OCI-LY3 (cell line): ENCODE data around the gene PANX2.

ENCODE experiments used
- H2AFZ ChIP-seq: fragments of 200-600, 300-600 bp; shearing (Covaris generic); 2 replicates; pipeline ENCODE4 v1.6.0; 2014; ENCODE audit warnings: antibody characterized with exemption, low read depth, low read length
- H3K27ac ChIP-seq: fragments of 200-600, 300-600 bp; sonication (generic); 2 replicates; pipeline ENCODE4 v1.5.1; 2014; ENCODE audit warnings: mild to moderate bottlenecking, low read length, moderate library complexity, mixed read lengths
- H3K27me3 ChIP-seq: fragments of 200-600, 300-600 bp; sonication (generic); 2 replicates; pipeline ENCODE4 v1.6.1; 2014; ENCODE audit warnings: low read depth, low read length, mixed read lengths
- H3K36me3 ChIP-seq: fragments of 200-600, 300-600 bp; sonication (generic); replicated peaks from 2 replicates; pipeline ENCODE3; 2014; ENCODE audit warnings: low read depth, low read length, mixed read lengths
- H3K4me1 ChIP-seq: fragments of 300-600, 200-600 bp; sonication (generic); 2 replicates; pipeline ENCODE4 v1.6.1; 2014; ENCODE audit warnings: low read length, mixed read lengths
- H3K4me2 ChIP-seq: fragments of 200-600, 300-600 bp; sonication (generic); 2 replicates; pipeline ENCODE4 v1.6.1; 2014; ENCODE audit warnings: low read length, mixed read lengths
- H3K4me3 ChIP-seq: fragments of 300-600, 200-600 bp; sonication (generic); 2 replicates; pipeline ENCODE4 v1.5.1; 2014; ENCODE audit warnings: antibody characterized with exemption, mild to moderate bottlenecking, low read length, moderate library complexity
- H3K79me2 ChIP-seq: fragments of 300-600, 200-600 bp; shearing (Covaris generic); 2 replicates; pipeline ENCODE4 v1.6.1; 2014; ENCODE audit warnings: mild to moderate bottlenecking, low read length, mixed read lengths
- H3K9ac ChIP-seq: fragments of 300-600, 200-600 bp; shearing (Covaris generic); 2 replicates; pipeline ENCODE4 v1.6.0; 2014; ENCODE audit warnings: mild to moderate bottlenecking, low read length, moderate library complexity
- H3K9me3 ChIP-seq: fragments of 200-600, 300-600 bp; shearing (Covaris generic); 2 replicates; pipeline ENCODE4 v1.6.1; 2014; ENCODE audit warnings: low read length, mixed read lengths; ENCODE audit not compliant: insufficient read depth
- H4K20me1 ChIP-seq: fragments of 200-600, 300-600 bp; sonication (generic); 2 replicates; pipeline ENCODE4 v1.6.1; 2016; ENCODE audit warnings: low read length, mixed read lengths; ENCODE audit not compliant: insufficient read depth
- CTCF ChIP-seq: fragments of 200-600, 300-600 bp; sonication (generic); IDR thresholded peaks from 2 replicates; pipeline ENCODE4 v1.5.1; 2014; ENCODE audit warnings: antibody characterized with exemption, low read length, low read depth
- EZH2phosphoT487 ChIP-seq: fragments of 200-600 bp; shearing (Covaris generic); IDR thresholded peaks from 2 replicates; pipeline ENCODE4 v1.6.1; 2018; ENCODE audit warnings: antibody characterized with exemption, mixed run types, low read depth

The PANX2 gene

GRCh38 chr22:50206599-50206998, 36.1 kb downstream of the PANX2 start:
- Histone ChIP-seq H3K9ac (no peak overlapping the region), H3K4me2 (no peak overlapping the region), H3K27ac (no peak overlapping the region), H3K4me3 (no peak overlapping the region), H3K9me3 (no peaks in the 10 kb centered on the region), H3K79me2 (peaks cover 18% of the 10 kb centered on the region), H3K36me3 (peaks cover 10% of the 10 kb centered on the region), H3K27me3 (no peaks in the 10 kb centered on the region), H2AFZ (no peak overlapping the region), H4K20me1 (peaks cover 10% of the 10 kb centered on the region; the same call in 1 of the 2 replicates), H3K4me1 (peaks cover 12% of the 10 kb centered on the region; the same call in 1 of the 2 replicates)
- TF ChIP-seq CTCF (peak; percentile 44), EZH2phosphoT487 (no peak)

- H3K36me3 ChIP-seq: peaks cover 10% of the 10 kb centered on the region
- no peak overlapping the region for H3K9ac ChIP-seq
- H3K4me3 ChIP-seq: no peak overlapping the region
Observed at GRCh38 chr22:50207383-50208140, 37.0 kb downstream of the PANX2 start.

GRCh38 chr22:50208430-50208938, 38.0 kb downstream of the PANX2 start:
- H3K27ac ChIP-seq: no peak overlapping the region
- no peak overlapping the region for H2AFZ ChIP-seq
- no peak overlapping the region for H3K4me3 ChIP-seq
- no peak for TF ChIP-seq EZH2phosphoT487
- peaks cover 6% of the 10 kb centered on the region for H3K36me3 ChIP-seq
- peaks cover 1% of the 10 kb centered on the region; the same call in 1 of the 2 replicates for H3K79me2 ChIP-seq
- no peaks in the 10 kb centered on the region for H3K27me3 ChIP-seq
- H3K4me1 ChIP-seq: 0 out of 2 replicates have a peak, but pooled peaks cover 5% of the 10 kb centered on the region
- no peaks in the 10 kb centered on the region for H4K20me1 ChIP-seq
- no peaks in the 10 kb centered on the region for H3K9me3 ChIP-seq
- H3K4me2 ChIP-seq: no peak overlapping the region
- no peak overlapping the region for H3K9ac ChIP-seq

More at GRCh38 chr22:50207383-50208140, 37.0 kb downstream of the PANX2 start:
- Histone ChIP-seq H3K79me2 (peaks cover 9% of the 10 kb centered on the region), H3K27me3 (no peaks in the 10 kb centered on the region), H3K9me3 (no peaks in the 10 kb centered on the region), H3K4me1 (0 out of 2 replicates have a peak, but pooled peaks cover 7% of the 10 kb centered on the region), H2AFZ (no peak overlapping the region), H3K27ac (no peak overlapping the region), H4K20me1 (0 out of 2 replicates have a peak, but pooled peaks cover 1% of the 10 kb centered on the region), H3K4me2 (no peak overlapping the region)
- no peak for TF ChIP-seq EZH2phosphoT487
- no peak for TF ChIP-seq CTCF

- H3K4me2 ChIP-seq: no peak overlapping the region
- H3K4me3 ChIP-seq: no peak overlapping the region
- no peaks in the 10 kb centered on the region for H3K4me1 ChIP-seq
- no peaks in the 10 kb centered on the region for H3K9me3 ChIP-seq
- TF ChIP-seq EZH2phosphoT487: no peak
- no peak for TF ChIP-seq CTCF
- no peak overlapping the region for H3K9ac ChIP-seq
- H4K20me1 ChIP-seq: no peaks in the 10 kb centered on the region
- peaks cover 6% of the 10 kb centered on the region for H3K36me3 ChIP-seq
- H2AFZ ChIP-seq: no peak overlapping the region
- no peaks in the 10 kb centered on the region; the same call in 1 of the 2 replicates for H3K79me2 ChIP-seq
- no peaks in the 10 kb centered on the region for H3K27me3 ChIP-seq
- H3K27ac ChIP-seq: no peak overlapping the region
Observed at GRCh38 chr22:50208939-50209892, 38.7 kb downstream of the PANX2 start.
